Measurements from ENCODE around the gene ARG2.

ARG2 gene

GRCh38 chr14:67641480-67641879 lies 21.8 kb downstream of the ARG2 start:
- no peak for DNase-seq (ENCODE audit: low spot score)

DNA sequence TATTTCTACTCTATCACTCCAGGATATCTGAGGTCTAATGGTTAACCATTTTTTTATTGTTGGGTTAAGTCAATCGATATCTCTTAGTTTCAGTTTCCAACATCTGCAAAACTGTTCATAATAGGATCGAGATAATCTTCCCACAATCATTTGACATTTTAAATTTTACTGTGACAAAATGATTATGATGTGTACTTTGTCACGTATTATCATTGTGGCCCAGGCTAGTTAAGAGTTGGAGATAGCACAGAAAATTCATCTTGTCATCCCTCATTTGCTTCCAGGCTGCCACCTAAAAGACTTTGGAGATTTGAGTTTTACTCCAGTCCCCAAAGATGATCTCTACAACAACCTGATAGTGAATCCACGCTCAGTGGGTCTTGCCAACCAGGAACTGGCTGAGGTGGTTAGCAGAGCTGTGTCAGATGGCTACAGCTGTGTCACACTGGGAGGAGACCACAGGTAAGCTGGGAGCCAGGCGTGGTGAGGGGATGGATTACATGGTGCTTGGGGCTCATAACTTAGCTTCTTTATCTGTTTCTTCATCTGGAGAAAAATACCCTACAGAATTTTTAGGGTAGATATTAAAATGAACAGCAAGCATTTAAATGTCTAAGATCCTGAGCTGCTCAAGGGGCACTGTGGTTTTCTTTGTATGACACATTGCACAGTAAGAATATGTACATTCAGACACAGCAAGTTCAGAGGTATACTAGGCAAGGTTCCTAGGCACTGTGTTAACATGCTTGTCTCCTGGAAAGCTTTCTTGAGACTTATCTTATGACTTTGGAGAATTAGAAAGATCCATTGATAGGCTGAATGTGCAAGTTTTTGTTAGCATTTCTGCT lies 22.4 kb downstream of the ARG2 start:
- no peak for DNase-seq (ENCODE audit: low spot score)

GRCh38 chr14:67643713-67644112 lies 24.0 kb downstream of the ARG2 start:
- DNase-seq (ENCODE audit: low spot score) = no peak

GRCh38 chr14:67644428-67644827 lies 24.7 kb downstream of the ARG2 start:
- no peak for DNase-seq (ENCODE audit: low spot score)

- DNase-seq (ENCODE audit: low spot score) = no peak
Measured at GRCh38 chr14:67645414-67645813, 25.7 kb downstream of the ARG2 start.

DNA sequence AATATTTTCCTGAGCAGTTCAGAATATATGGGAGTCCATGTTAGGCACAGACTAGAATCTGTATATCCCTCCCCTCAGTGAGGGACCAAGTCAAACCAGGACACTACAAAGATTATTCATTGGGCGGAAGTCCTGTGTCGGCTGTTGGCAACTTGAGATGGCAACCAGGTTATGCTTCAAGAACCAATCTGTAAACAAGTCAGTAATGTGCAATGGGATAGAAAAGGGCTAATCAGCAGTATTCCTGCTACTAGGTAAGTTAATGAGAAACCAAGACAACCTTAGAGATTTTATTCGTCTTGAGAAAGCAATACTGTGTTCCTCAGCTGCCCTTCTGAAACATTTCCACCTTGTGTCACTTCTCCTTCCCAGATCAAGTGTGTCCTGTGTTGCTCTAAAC lies 26.4 kb downstream of the ARG2 start:
- no peak for DNase-seq (ENCODE audit: low spot score)

DNA sequence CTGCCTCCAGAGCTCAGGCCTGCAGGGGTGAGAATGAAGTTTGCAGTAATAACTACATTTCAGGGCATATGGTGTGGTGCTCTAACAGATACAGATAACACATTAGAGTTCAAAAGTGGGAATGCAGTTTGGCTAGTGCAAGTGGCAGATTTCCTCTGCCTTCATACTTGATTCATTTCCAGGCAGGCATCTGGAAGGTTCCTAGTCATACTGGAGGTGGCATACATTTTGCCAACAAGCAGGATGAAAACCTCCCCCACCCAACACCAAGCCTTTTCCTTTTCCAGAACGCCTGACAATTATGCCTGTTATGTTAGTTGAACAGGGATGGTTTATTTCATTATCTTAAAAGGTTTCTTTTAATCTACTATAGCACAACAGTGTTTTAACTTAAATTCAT lies 30.4 kb downstream of the ARG2 start:
- no peak for DNase-seq (ENCODE audit: low spot score)

GRCh38 chr14:67650694-67651093 lies 31.0 kb downstream of the ARG2 start:
- DNase-seq (ENCODE audit: low spot score) = no peak

- DNase-seq (ENCODE audit: low spot score) = no peak
Measured at GRCh38 chr14:67652189-67652588, 32.5 kb downstream of the ARG2 start.

GRCh38 chr14:67653651-67654280 lies 34.0 kb downstream of the ARG2 start:
- no peak for DNase-seq (ENCODE audit: low spot score)

DNA sequence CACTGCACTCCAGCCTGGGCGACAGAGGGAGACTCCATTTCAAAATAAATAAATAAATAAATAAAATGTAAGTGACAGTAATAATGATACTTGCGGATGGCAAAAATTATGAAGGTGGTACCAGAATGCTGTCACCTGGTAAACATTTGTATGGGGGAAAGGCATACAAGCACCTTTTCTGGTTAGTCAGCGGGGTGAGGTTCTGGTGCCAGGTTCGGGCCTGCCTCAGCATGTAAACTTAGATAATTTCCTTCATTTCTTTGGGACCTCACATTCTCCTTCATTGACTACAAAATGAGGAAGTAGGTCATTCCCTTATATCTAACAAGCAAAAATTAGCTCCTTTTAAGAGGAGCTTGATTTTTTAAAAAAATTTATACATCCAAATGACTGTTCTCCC lies 43.9 kb downstream of the ARG2 start:
- DNase-seq (ENCODE audit: low spot score) = no peak

DNA sequence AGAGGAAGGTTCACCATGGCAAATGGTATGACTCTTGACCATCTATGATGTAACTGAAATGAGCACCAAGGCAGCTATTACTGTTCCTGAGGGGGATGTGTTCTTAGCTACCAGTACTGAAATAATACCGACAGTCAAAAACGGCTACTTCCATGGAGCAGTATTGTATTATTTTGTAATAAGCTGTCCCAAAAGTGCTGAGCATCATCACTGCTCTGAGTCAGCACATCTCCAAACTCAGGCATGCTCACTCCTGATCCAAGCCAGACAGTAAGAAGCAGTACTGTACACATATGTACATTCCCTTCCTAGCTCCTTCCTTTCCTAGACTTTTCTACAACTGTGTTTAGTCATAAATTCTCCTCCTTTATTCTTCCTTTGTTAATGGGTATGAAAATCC lies 46.1 kb downstream of the ARG2 start:
- no peak for DNase-seq (ENCODE audit: low spot score)

- peak; percentile 60 for DNase-seq (ENCODE audit: low spot score)
Measured at GRCh38 chr14:67666750-67667449, 47.2 kb downstream of the ARG2 start.

- peak; percentile 31 for DNase-seq (ENCODE audit: low spot score)
Measured at GRCh38 chr14:67668559-67668958, 48.8 kb downstream of the ARG2 start.

DNA sequence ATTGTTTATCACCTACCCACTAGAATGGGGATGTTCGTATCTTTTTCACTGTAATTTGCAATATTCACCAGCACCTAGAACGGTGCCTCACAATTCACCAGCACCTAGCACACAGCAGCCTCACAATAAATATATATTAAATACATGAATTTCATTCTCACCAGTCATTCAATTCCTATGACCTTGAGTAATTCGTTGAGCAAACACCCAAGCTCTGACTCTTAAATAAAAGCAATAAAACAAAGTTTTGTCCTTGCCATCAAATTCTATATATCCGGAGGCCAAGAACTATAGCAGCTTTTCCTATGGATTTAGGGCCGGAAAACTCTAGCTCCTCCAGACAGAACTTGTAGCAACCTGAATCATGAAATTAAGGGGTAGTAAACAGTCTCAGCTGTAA lies 53.7 kb downstream of the ARG2 start:
- DNase-seq (ENCODE audit: low spot score) = no peak

DNA sequence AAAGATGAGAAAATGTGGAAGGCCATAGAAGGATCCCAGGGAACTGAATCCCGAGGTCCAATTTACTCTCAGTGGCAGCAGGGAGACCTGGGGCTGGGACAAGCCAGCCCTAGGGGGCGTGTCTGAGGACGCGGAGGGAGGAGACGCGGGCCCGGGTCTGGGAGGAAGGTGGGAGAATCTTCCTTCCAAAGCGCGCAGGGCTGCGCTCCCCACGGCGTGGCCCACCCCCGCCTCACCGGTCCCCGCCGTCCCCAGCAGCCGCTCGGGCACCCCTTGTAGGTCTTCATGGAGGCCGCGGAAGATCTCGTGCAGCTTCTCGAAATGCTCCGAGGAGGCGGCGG lies 54.4 kb downstream of the ARG2 start:
- peak; percentile 44 for DNase-seq (ENCODE audit: low spot score)

DNA sequence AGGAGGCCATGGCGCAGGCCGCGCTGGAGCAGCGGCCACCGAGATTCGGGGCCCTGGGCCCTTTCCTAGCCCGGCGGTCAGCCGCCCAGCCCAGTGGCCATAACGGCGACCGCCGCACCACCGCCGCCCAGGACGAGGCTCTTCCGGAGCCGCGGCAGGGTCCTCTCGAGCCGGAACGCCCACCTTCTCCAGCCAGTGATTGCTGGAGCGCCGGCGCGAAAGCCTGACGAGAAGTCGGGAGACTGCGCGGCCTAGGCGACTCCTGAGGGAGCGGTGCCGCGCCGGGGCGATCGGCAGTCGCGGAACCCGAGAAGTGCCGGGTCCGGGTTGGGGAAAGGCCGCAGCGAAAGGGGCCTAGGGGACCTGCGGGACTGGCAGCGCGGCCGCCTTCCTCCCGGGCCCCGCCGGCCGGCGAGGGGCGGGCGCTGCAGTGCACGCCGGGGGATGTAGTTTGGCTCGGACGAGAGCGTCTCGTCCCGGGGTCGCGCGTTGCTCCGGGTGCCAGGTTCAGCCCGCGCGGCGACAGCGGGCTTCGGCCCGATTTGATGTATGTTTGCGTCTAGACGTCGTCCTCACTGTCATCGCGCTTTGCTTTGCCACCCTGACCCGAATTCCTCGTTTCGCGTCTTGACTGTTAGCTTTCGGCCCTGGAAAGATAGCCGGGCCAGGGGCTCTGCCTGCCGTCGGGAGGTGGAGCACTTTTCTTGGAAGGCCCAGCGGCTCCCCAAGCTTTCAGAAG lies 54.9 kb downstream of the ARG2 start, which contains the start of gene VTI1B:
Gene VTI1B (minus strand): TSS at position 153 of the 739 bp plus-strand sequence. CDS start 143 bp downstream, at position 10.
- peak; percentile 68 for DNase-seq (ENCODE audit: low spot score)

- no peak for DNase-seq (ENCODE audit: low spot score)
Measured at GRCh38 chr14:67675219-67675582, 55.5 kb downstream of the ARG2 start.

DNA sequence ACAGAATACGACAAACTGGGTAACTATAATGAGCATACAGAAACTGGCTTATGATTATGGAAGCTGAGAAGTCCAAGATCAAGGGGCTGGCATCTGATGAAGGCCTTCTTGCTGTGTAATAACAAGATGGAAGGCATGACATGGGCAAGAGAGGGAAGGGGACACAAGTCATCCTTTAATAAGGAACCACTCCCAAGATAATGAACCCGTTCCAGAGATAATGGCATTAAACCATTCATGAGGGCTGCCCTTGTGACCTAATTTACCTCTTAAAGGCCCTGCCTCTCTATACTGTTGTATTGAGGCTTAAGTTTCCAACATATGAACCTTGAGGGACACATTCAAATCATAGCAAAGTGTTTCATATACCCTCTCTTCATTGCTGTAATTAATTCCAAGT lies 59.3 kb downstream of the ARG2 start:
- no peak for DNase-seq (ENCODE audit: low spot score)

DNA sequence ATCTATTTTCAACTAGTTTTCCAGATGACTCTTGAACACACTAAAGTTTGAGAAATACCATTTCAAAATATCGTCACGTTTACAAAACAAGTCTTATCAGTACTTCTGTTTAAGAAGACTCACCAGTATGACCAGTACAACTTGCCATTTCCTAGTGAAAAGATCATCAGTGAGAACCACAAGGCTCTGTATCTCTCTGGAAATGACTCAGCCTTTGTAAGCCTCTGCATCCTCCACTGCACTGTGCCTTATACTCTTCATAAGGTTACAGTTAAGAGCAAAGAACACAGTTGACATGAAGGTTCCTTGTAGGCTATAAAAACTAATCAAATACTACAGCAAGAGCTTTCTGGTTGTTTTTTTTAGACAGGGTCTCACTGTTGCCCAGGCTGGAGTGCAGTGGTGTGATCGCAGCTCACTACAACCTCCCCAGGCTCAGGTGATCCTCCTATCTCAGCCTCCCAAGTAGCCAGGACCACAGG lies 60.4 kb downstream of the ARG2 start:
- peak; percentile 22 for DNase-seq (ENCODE audit: low spot score)

- no peak for DNase-seq (ENCODE audit: low spot score)
Measured at GRCh38 chr14:67680941-67681340, 61.2 kb downstream of the ARG2 start.

DNA sequence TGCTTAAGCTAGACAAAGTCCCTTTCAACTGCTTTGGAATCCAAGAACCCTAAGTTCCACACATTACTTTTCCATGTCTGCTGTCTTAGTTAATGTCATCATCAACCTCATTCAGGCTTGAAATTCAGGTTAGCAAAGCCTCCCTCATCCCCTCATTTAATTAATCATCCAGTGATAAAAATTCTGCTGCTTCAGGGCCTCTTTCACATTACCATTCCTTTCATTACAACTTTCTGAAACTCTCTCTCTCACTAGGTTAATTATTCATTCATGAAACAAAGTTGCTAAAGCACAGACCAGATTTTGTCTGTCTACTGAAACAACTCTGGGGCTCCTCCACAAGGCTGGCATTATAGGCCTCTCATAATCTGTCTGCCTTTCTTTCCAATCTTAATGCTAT lies 64.1 kb downstream of the ARG2 start:
- DNase-seq (ENCODE audit: low spot score) = no peak

All from CD4-positive, alpha-beta T cell treated with Interleukin-15 for 4 hours (primary cell).